ENCODE data around the gene SLC38A5. TPM values are rescaled to one million over a fixed set of nuclear protein-coding genes. Genes with fewer than 3 reads are reported as not detected.
"Not testable (repeated sequence)": the region's sequence is repeated elsewhere in the genome, so short reads cannot be mapped to it uniquely, and the experiment has no call there.

SLC38A5 gene
- total RNA-seq = 10.6 and 24.2 TPM in 2 replicates

DNA sequence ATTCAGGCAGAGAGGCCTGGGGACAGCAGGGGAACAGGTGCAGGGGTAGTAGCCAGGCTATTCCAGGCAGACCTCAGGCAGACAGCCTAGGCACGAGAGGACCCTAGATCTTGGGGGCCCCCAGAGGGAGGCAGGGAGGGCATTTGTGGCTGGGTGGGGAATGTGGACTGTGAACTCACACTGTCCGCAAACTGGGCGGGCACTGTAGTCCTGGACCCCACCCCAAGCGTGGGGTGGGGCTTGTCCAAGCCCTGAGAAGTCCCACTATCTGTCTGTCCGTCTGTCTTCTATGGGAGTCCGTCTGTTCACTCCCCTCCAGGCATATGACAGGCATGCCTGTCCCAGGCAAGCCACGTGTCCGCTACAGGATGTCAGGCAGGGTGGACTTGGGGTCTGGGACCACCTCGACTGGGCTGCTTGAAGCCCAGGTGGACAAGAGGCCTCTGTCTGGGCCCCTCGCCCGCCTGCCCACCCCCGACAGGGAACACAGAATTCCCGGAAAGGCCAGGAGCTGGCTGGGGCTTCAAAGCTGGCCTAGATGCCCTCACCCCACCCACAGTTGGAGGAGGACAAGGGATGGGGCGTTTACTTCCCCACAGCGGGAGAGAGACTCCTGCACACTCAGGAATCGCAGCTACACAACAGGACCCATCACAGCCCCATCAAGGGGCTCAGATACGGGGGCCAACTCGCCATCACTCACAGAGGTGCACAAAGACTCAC lies at the start of gene SLC38A5:
Gene SLC38A5 (minus strand): TSS at position 151 of the 723 bp plus-strand sequence. CDS start 2,336 bp downstream, outside the sequence.
- no peak for DNase-seq

GRCh38 chrX:48519481-48519880 lies 49.4 kb upstream of the SLC38A5 start:
- DNase-seq = not testable (repeated sequence)

DNA sequence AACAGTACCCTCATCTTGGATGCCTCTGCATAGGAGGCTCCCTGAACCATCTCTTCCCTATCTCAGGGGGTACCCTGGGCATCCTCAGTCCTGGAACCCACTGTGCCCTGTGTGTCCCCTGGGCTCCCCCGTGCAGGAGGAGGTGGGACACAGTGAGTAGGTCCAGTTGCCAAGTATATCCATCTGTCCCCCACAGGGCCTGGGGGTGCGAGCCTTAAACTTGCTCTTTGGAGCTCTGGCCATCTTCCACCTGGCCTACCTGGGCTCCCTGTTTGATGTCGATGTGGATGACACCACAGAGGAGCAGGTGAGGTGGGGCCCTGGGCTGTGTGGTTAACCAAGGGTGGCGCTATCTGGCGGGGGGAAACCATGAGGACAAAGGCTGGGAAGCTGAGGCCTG lies 46.9 kb upstream of the SLC38A5 start:
- no peak for DNase-seq

- no peak for DNase-seq
These were observed 46.2 kb upstream of the SLC38A5 start for GRCh38 chrX:48516285-48516684.

GRCh38 chrX:48515842-48516241 lies 45.8 kb upstream of the SLC38A5 start:
- no peak for DNase-seq

GRCh38 chrX:48514868-48515460 lies 44.9 kb upstream of the SLC38A5 start:
- DNase-seq = no peak

GRCh38 chrX:48514126-48514806 lies 44.2 kb upstream of the SLC38A5 start:
- DNase-seq = no peak

DNA sequence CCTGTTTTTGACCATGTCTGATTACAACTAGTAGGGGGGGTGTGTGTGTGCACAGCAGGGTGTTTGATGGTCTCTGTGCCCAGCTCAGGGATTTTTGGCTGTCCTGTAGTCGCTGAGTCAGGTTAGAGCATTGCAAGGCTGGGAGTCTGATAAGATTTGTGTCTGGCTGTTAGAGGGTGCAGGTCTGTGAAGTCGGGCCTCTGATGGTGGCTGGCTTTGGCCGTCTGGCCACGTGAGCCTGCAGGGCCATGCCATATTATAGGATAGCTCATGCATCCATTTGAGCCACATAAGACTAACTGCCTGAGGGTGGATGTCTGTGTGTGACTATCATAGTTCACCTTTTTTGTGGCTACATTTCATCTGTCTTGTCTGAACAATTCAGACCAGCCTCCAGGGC lies 43.6 kb upstream of the SLC38A5 start:
- no peak for DNase-seq

DNA sequence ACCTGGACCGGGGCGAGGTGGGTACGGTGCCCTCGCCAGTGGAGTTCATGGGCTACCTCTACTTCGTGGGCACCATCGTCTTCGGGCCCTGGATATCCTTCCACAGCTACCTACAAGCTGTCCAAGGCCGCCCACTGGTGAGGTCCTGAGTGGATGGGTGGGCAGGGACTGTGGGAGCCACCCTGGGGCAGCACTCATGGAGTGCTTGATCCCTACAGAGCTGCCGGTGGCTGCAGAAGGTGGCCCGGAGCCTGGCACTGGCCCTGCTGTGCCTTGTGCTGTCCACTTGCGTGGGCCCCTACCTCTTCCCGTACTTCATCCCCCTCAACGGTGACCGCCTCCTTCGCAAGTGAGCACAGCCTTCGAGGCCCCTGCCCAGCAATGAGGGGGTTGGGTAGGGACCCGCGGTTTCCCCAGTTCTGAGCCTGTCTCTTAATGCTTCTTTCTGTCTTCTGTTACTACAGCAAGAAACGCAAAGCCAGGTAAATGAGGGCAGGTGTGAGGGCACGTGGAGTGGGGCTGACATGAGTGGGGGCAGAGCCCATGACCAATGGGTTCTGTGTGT lies 42.4 kb upstream of the SLC38A5 start:
- no peak for DNase-seq

GRCh38 chrX:48511560-48511959 lies 41.5 kb upstream of the SLC38A5 start:
- peak; percentile 45 for DNase-seq

DNA sequence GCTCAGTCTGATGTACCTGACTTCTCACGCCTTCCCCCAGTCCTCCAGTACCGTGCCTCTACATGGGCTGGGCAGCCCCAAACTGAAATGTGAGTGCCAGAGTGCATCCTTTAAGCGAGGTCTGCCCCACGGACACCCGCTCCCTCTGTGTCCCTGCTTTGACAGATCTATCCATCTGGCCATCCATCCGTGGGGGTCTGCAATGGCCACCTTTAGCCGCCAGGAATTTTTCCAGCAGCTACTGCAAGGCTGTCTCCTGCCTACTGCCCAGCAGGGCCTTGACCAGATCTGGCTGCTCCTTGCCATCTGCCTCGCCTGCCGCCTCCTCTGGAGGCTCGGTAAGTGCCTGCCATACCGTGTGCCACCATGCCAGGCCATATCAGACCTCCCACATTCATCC lies 39.6 kb upstream of the SLC38A5 start:
- DNase-seq = no peak

DNA sequence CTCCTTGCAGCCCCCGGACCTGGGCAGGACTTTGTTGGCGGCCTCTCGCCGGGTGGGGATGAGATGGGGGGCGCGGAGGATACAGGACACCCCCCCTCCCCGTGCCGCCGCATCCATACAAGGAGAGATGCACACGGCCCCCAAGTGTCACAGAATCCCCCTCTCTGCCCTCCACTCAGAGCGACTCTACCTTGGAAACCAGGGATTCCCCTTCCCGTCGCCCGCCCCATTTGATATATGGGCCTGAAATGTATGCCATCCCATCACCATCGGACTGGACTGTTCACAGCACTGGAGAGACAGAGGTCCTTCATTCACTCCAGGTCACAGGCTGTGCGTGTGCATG lies 39.2 kb upstream of the SLC38A5 start:
- DNase-seq = no peak

DNA sequence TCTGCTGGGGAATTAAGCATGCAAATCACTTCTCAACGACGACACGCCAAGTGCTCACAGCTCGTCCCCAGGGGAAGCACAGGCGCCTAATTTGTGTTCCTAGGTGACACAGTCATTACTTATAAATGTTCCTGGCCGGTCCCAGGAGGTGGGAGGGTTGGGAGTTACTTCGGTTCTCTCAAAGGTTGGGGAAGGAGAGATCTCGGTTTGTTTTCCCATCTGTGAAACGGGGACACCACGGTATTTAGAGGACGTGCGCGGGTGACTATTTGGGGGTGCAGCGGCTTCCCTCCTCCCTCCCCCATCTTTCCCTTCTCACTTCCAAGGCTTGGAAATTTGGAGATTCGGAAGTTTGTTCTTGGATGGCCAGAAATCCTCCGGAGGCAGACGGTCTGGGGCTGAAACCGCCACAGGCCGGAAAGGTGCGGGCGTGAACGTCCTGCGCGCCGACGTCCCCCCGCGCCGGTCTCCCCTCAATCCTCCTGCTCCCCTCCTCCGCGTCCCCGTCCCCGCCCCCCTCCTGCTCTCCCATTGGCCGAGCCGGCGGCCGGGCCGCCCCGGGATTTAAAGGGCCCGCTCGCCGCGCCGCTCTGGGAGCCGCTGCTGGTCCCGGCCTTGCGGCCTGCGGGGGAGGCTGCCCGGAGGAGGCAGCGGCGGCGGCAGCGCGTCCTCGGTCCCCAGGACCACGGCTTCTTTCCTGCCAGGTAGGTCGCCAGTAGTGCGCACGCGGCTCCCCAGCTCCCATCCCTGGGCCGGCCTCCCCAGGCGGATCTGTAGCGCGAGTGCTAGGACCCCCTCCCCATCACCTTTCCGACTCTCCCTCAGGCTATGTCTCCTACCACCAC lies 38.6 kb upstream of the SLC38A5 start, which contains the start of gene PORCN:
Gene PORCN (plus strand): TSS at position 593 of the 845 bp plus-strand sequence. CDS start 829 bp downstream, outside the sequence.
- DNase-seq = peak; percentile 66

DNA sequence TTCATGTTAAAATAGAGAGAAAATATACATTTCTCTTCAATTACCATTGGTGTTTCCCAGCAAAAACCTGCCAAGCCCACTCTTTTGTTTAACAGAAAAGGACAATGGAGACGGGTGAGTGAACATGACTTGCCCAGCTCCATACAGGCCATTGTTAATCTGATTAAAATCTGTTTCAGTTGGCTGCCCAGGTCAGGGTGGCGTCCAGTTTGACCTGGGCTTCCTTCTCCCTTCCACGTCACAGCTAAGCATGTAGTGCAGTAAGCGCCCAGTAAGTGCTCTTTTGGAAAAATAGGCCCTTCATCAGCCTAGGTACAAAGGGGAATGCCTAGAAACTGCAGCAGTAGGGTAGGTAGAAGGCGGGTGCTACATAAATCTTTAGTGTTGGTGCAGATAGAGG lies 37.2 kb upstream of the SLC38A5 start:
- DNase-seq = no peak

- no peak for DNase-seq
These were observed 35.4 kb upstream of the SLC38A5 start for GRCh38 chrX:48505481-48505880.

DNA sequence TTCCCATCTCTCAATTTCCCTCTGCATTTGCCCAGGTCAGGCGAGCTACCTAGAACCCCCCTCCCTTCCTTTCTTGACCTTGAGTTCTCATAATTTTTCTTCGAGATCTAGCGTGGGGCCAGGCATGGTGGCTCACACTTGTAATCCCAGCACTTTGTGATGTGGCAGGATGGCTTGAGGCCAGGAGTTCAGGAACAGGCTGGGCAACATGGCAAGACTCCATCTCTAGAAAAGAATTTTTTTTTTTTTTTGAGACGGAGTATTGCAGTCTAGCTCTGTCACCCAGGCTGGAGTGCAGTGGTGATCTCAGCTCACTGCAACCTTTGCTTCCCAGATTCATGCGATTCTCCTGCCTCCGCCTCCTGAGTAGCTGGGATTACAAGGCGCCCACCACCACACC lies 34.2 kb upstream of the SLC38A5 start:
- DNase-seq = no peak

DNA sequence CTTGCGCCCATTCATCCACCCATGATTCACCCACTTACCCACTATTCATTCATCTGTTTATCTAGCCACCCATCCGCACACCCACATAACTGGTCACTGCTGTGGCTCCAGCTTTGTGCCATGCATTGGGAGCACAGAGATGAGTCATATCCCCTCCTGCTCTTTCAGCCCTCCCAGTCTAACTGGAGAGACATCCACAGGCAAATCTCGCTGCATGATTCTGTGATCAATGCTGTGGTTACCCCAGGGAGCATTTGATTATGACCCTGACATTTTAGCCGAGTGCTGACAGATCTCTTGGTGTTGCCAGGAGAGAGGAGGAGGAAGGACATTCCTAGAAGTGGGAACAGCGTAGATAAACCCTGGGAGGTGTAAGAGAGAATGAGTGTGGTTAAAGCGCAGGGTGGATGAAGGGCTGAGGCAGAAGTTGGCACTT lies 28.3 kb upstream of the SLC38A5 start:
- peak; percentile 59 for DNase-seq

GRCh38 chrX:48497871-48498270 lies 27.8 kb upstream of the SLC38A5 start:
- DNase-seq = no peak

DNA sequence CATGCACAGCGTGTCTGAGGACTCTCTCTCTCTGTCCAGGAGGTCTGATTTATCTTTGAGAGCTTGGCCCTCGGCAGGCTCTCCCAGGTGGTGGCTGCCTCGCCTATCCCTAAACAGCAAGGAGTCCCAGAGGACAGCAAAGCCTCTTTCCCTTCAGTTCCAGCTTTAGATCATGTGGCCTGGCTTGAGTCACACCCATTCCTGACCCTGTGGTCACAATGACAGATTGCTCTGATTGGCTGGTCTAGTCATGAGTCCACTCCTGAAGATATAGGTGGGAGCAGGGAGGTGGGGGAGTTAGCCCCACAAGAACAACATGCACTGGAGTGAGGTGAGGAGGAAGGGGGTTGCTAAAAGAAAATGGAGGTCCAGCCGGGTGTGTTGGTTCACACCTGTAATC lies 26.6 kb upstream of the SLC38A5 start:
- no peak for DNase-seq

- DNase-seq = peak; percentile 63
These were observed 23.9 kb upstream of the SLC38A5 start for GRCh38 chrX:48493890-48494364.

GRCh38 chrX:48492293-48492910 lies 22.3 kb upstream of the SLC38A5 start:
- peak; percentile 15 for DNase-seq

DNA sequence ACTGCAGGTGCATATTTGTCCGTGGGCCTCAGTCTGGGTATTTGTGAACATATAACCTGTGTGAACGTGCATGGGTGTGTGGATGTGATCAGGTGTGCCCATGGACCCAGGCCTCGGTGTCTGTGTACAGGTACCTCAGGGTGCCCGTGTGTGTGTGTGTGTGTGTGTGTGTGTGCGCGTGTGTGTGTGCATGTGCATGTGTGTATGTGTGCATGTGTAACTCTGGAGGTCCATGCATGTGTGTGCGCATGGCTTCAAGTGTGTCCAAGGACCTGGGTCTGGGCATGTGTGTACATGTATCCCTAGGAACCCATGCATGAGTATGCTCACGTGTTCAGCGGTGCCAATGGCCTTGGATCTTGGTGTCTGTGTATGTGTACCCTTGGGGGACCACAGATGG lies 21.7 kb upstream of the SLC38A5 start:
- DNase-seq = no peak

All from dermis blood vessel endothelial cell (primary cell).